Retinal pigment epithelial cell (primary cell): ENCODE measurements around the gene SHISA9.

Experiments
- DNase-seq: peaks from one replicate; pipeline ENCODE4 v3.0.0-alpha.2; 2010; ENCODE audit warnings: low read depth
- H3K4me3 ChIP-seq: 2 replicates; pipeline ENCODE4 v1.5.1; 2011; ENCODE audit warnings: mild to moderate bottlenecking, low read length, control low read depth, moderate library complexity
- CTCF ChIP-seq: conservative IDR thresholded peaks from 2 replicates; pipeline ENCODE4 v1.5.1; 2011; ENCODE audit warnings: low read depth, low read length, control low read depth, inconsistent platforms

Gene SHISA9

GRCh38 chr16:13223666-13224065 is 322.3 kb downstream of the SHISA9 start:
- no peak overlapping the region for H3K4me3 ChIP-seq
- no peak for DNase-seq
- TF ChIP-seq CTCF = no peak

- DNase-seq = no peak
- no peak overlapping the region for H3K4me3 ChIP-seq
- no peak for TF ChIP-seq CTCF
Observed at GRCh38 chr16:13229039-13229438, 327.6 kb downstream of the SHISA9 start.

GRCh38 chr16:13231365-13231764 is 330.0 kb downstream of the SHISA9 start:
- DNase-seq = no peak
- H3K4me3 ChIP-seq = no peak overlapping the region

GRCh38 chr16:13234999-13235398 is 333.6 kb downstream of the SHISA9 start:
- TF ChIP-seq CTCF = no peak
- H3K4me3 ChIP-seq = no peak overlapping the region
- no peak for DNase-seq

More at GRCh38 chr16:13231365-13231764, 330.0 kb downstream of the SHISA9 start:
- no peak for TF ChIP-seq CTCF

- no peak for TF ChIP-seq CTCF
- H3K4me3 ChIP-seq = no peak overlapping the region
- DNase-seq = no peak
Observed at GRCh38 chr16:13236308-13236707, 334.9 kb downstream of the SHISA9 start.

- no peak for DNase-seq
- H3K4me3 ChIP-seq = no peak overlapping the region
- TF ChIP-seq CTCF = no peak
Observed at GRCh38 chr16:13238182-13238581, 336.8 kb downstream of the SHISA9 start.

GRCh38 chr16:13242201-13242600 is 340.8 kb downstream of the SHISA9 start:
- H3K4me3 ChIP-seq = no peak overlapping the region
- TF ChIP-seq CTCF = no peak
- no peak for DNase-seq
